ENCODE measurements around the gene CDK6. TPM values are rescaled to one million over a fixed set of nuclear protein-coding genes. Genes with fewer than 3 reads are reported as not detected.

Gene CDK6
- total and polyA plus RNA-seq, 8 donors, result 2.6 to 86.3 (median 15.5) TPM

GRCh38 chr7:92875719-92876118 lies 39.3 kb upstream of the CDK6 start:
- TF ChIP-seq POLR2AphosphoS5 (IDR thresholded peaks at IDR 0.05) (no peak), CTCF (IDR thresholded peaks at IDR 0.05) (no peak), EP300 (IDR thresholded peaks at IDR 0.05) (no peak), POLR2A (IDR thresholded peaks at IDR 0.05) (no peak)
- Histone ChIP-seq H3K27me3 (no peaks in the 10 kb centered on the region), H3K36me3 (no peaks in the 10 kb centered on the region), H3K4me3 (no peak overlapping the region), H3K27ac (no peak overlapping the region), H3K4me1 (no peaks in the 10 kb centered on the region), H3K9me3 (no peaks in the 10 kb centered on the region)
- intact Hi-C loops (cut with DNase I; ENCODE audit: low total_unique reads), result no loop called here
- 76 to 100% (median 83%) methylated on average over 2 of the region's 2 CpGs for WGBS, 5 donors
- no peak for DNase-seq

- TF ChIP-seq POLR2A (IDR thresholded peaks at IDR 0.05) (no peak), CTCF (IDR thresholded peaks at IDR 0.05) (no peak), EP300 (IDR thresholded peaks at IDR 0.05) (no peak), POLR2AphosphoS5 (IDR thresholded peaks at IDR 0.05) (no peak)
- intact Hi-C loops (cut with DNase I; ENCODE audit: low total_unique reads), result no loop called here
- DNase-seq, result no peak
- Histone ChIP-seq H3K4me3 (no peak overlapping the region), H3K9me3 (no peaks in the 10 kb centered on the region), H3K36me3 (no peaks in the 10 kb centered on the region), H3K27ac (no peak overlapping the region), H3K4me1 (no peaks in the 10 kb centered on the region), H3K27me3 (no peaks in the 10 kb centered on the region)
- WGBS, 5 donors, result 73 to 100% (median 91%) methylated on average over 1 of the region's 1 CpG
Observed at GRCh38 chr7:92875173-92875572, 38.8 kb upstream of the CDK6 start.

GRCh38 chr7:92874567-92874966 lies 38.2 kb upstream of the CDK6 start:
- Histone ChIP-seq H3K27me3 (no peaks in the 10 kb centered on the region), H3K27ac (no peak overlapping the region), H3K9me3 (peaks cover 0 to 1% (median 0%) of the 10 kb centered on the region in 4 donors), H3K36me3 (no peaks in the 10 kb centered on the region), H3K4me1 (no peaks in the 10 kb centered on the region), H3K4me3 (no peak overlapping the region)
- no peak for DNase-seq
- TF ChIP-seq EP300 (IDR thresholded peaks at IDR 0.05), result no peak
- TF ChIP-seq POLR2AphosphoS5 (IDR thresholded peaks at IDR 0.05), result no peak
- no peak for TF ChIP-seq CTCF (IDR thresholded peaks at IDR 0.05)
- no peak for TF ChIP-seq POLR2A (IDR thresholded peaks at IDR 0.05)
- 59 to 73% (median 70%) methylated on average over 1 of the region's 1 CpG for WGBS, 5 donors
- intact Hi-C loops (cut with DNase I; ENCODE audit: low total_unique reads), result no loop called here

- Histone ChIP-seq H3K4me3 (no peak overlapping the region), H3K36me3 (no peaks in the 10 kb centered on the region), H3K27me3 (no peaks in the 10 kb centered on the region), H3K4me1 (no peaks in the 10 kb centered on the region), H3K27ac (no peak overlapping the region), H3K9me3 (peaks cover 3 to 9% (median 5%) of the 10 kb centered on the region in 4 donors)
- intact Hi-C loops (cut with DNase I; ENCODE audit: low total_unique reads), result no loop called here
- TF ChIP-seq POLR2AphosphoS5 (IDR thresholded peaks at IDR 0.05) (no peak), POLR2A (IDR thresholded peaks at IDR 0.05) (no peak), EP300 (IDR thresholded peaks at IDR 0.05) (no peak), CTCF (IDR thresholded peaks at IDR 0.05) (no peak)
- 22 to 46% (median 41%) methylated on average over 2 of the region's 2 CpGs for WGBS, 5 donors
- DNase-seq, result no peak
Observed at GRCh38 chr7:92873776-92874175, 37.4 kb upstream of the CDK6 start.

Data from stomach (tissue), 9 donors.